GM12801 (cell line): ENCODE data around the gene KRT15.

Experiments
- CTCF ChIP-seq: IDR thresholded peaks from one replicate; pipeline ENCODE4 v1.5.1; 2011; ENCODE audit warnings: control low read depth; ENCODE audit not compliant: insufficient read length; ENCODE audit errors: extremely low read depth

KRT15 gene

GRCh38 chr17:41521574-41522261 is 3.0 kb upstream of the KRT15 start:
- no peak for TF ChIP-seq CTCF

GRCh38 chr17:41520821-41521521 is 2.3 kb upstream of the KRT15 start:
- TF ChIP-seq CTCF = no peak

GRCh38 chr17:41519501-41520224 is 973 bp upstream of the KRT15 start:
- no peak for TF ChIP-seq CTCF

- TF ChIP-seq CTCF = no peak
Measured at GRCh38 chr17:41518031-41518430, 659 bp downstream of the KRT15 start.

GRCh38 chr17:41516830-41517283 is 1.8 kb downstream of the KRT15 start:
- no peak for TF ChIP-seq CTCF

- no peak for TF ChIP-seq CTCF
Measured at GRCh38 chr17:41516147-41516829, 2.4 kb downstream of the KRT15 start.

- TF ChIP-seq CTCF = no peak
Measured at GRCh38 chr17:41513168-41513547, 5.5 kb downstream of the KRT15 start.
